ENCODE results near the gene EGLN2.
A peak's percentile ranks its signal among the peaks of the same experiment; 100 is the strongest.

The EGLN2 gene
- long read RNA-seq, transcript EGLN2-207 (5 exons, 2,821 nt): minor isoform, 16 of 733 reads
- long read RNA-seq, transcript EGLN2-201 (6 exons, 2,102 nt): major isoform, 678 of 733 reads
- long read RNA-seq, partial matches to known transcripts: 1 of 733 reads
- long read RNA-seq, other reads (novel, unspliced or antisense): 38 of 733 reads

GRCh38 chr19:40798683-40799557 is at the start of gene EGLN2:
Gene EGLN2, plus strand, starts transcription at chr19:40799191. Its CDS starts 1,382 bp downstream, at chr19:40800573.
- Histone ChIP-seq H3K4me3 (replicated peaks; ENCODE audit: insufficient read depth, low read length) (peak within 1 kb of the TSS; percentile 90), H3K27ac (replicated peaks) (peak within 1 kb of the TSS; percentile 91), H3K27me3 (ENCODE audit: insufficient read depth, poor library complexity, severe bottlenecking) (no peaks in the 10 kb centered on the region)
- peak; percentile 98 to 100 for DNase-seq (ENCODE audit: low read depth in 1 of 2, low spot score in 1 of 2)
- no peak for TF ChIP-seq SPI1 (IDR thresholded peaks at IDR 0.05; ENCODE audit: borderline replicate concordance, low read depth)
- TF ChIP-seq, protein P1, sequence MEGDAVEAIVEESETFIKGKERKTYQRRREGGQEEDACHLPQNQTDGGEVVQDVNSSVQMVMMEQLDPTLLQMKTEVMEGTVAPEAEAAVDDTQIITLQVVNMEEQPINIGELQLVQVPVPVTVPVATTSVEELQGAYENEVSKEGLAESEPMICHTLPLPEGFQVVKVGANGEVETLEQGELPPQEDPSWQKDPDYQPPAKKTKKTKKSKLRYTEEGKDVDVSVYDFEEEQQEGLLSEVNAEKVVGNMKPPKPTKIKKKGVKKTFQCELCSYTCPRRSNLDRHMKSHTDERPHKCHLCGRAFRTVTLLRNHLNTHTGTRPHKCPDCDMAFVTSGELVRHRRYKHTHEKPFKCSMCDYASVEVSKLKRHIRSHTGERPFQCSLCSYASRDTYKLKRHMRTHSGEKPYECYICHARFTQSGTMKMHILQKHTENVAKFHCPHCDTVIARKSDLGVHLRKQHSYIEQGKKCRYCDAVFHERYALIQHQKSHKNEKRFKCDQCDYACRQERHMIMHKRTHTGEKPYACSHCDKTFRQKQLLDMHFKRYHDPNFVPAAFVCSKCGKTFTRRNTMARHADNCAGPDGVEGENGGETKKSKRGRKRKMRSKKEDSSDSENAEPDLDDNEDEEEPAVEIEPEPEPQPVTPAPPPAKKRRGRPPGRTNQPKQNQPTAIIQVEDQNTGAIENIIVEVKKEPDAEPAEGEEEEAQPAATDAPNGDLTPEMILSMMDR (IDR thresholded peaks at IDR 0.05; ENCODE audit: insufficient read depth, low read length): no peak
- TF ChIP-seq POLR2AphosphoS5 (IDR thresholded peaks at IDR 0.05; ENCODE audit: low read depth): no peak; the same call in 1 of the 2 replicates
- no peak for TF ChIP-seq GABPA (IDR thresholded peaks at IDR 0.05; ENCODE audit: low read depth)
- TF ChIP-seq, protein P2, sequence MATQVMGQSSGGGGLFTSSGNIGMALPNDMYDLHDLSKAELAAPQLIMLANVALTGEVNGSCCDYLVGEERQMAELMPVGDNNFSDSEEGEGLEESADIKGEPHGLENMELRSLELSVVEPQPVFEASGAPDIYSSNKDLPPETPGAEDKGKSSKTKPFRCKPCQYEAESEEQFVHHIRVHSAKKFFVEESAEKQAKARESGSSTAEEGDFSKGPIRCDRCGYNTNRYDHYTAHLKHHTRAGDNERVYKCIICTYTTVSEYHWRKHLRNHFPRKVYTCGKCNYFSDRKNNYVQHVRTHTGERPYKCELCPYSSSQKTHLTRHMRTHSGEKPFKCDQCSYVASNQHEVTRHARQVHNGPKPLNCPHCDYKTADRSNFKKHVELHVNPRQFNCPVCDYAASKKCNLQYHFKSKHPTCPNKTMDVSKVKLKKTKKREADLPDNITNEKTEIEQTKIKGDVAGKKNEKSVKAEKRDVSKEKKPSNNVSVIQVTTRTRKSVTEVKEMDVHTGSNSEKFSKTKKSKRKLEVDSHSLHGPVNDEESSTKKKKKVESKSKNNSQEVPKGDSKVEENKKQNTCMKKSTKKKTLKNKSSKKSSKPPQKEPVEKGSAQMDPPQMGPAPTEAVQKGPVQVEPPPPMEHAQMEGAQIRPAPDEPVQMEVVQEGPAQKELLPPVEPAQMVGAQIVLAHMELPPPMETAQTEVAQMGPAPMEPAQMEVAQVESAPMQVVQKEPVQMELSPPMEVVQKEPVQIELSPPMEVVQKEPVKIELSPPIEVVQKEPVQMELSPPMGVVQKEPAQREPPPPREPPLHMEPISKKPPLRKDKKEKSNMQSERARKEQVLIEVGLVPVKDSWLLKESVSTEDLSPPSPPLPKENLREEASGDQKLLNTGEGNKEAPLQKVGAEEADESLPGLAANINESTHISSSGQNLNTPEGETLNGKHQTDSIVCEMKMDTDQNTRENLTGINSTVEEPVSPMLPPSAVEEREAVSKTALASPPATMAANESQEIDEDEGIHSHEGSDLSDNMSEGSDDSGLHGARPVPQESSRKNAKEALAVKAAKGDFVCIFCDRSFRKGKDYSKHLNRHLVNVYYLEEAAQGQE (IDR thresholded peaks at IDR 0.05; ENCODE audit: insufficient replicate concordance, low read depth): no peak

GRCh38 chr19:40750058-40750873 is 48.7 kb upstream of the EGLN2 start, which contains the start of gene ACTMAP:
Gene ACTMAP, minus strand, starts transcription at chr19:40750477. Its CDS starts 674 bp downstream, at chr19:40749803.
- TF ChIP-seq SPI1 (IDR thresholded peaks at IDR 0.05; ENCODE audit: borderline replicate concordance, low read depth) (peak; percentile 52; the same call in 1 of the 2 replicates), GABPA (IDR thresholded peaks at IDR 0.05; ENCODE audit: low read depth) (peak; percentile 43; the same call in 1 of the 2 replicates)
- TF ChIP-seq, protein P1 (IDR thresholded peaks at IDR 0.05; ENCODE audit: insufficient read depth, low read length): no peak
- peak within 1 kb of the TSS; percentile 64 for H3K4me3 ChIP-seq (replicated peaks; ENCODE audit: insufficient read depth, low read length)
- H3K27me3 ChIP-seq (ENCODE audit: insufficient read depth, poor library complexity, severe bottlenecking): no peaks in the 10 kb centered on the region
- DNase-seq (ENCODE audit: low read depth in 1 of 2, low spot score in 1 of 2): peak; percentile 100
- peak within 1 kb of the TSS; percentile 99 for H3K27ac ChIP-seq (replicated peaks)

GRCh38 chr19:40750874-40751537 is 48.0 kb upstream of the EGLN2 start, which contains the start of gene SNRPA:
Gene SNRPA, plus strand, starts transcription at chr19:40751203. Its CDS starts 206 bp downstream, at chr19:40751409.
- H3K27me3 ChIP-seq (ENCODE audit: insufficient read depth, poor library complexity, severe bottlenecking): no peaks in the 10 kb centered on the region
- H3K4me3 ChIP-seq (replicated peaks; ENCODE audit: insufficient read depth, low read length): peak within 1 kb of the TSS; percentile 64
- TF ChIP-seq GABPA (IDR thresholded peaks at IDR 0.05; ENCODE audit: low read depth) (0 out of 2 replicates have a peak, but pooled peaks have one; percentile 6), SPI1 (IDR thresholded peaks at IDR 0.05; ENCODE audit: borderline replicate concordance, low read depth) (no peak), POLR2AphosphoS5 (IDR thresholded peaks at IDR 0.05; ENCODE audit: low read depth) (peak; percentile 93)
- TF ChIP-seq, protein P2 (IDR thresholded peaks at IDR 0.05; ENCODE audit: insufficient replicate concordance, low read depth): peak; percentile 8
- TF ChIP-seq, protein P1 (IDR thresholded peaks at IDR 0.05; ENCODE audit: insufficient read depth, low read length): no peak
- DNase-seq (ENCODE audit: low read depth in 1 of 2, low spot score in 1 of 2): peak; percentile 95 to 98
- peak within 1 kb of the TSS; percentile 99 for H3K27ac ChIP-seq (replicated peaks)

Data from HL-60 (cell line).